Measurements from ENCODE around the gene TMEM8B. TPM values are rescaled to one million over a fixed set of nuclear protein-coding genes. Genes with fewer than 3 reads are reported as not detected.

TMEM8B gene
- total RNA-seq, 1 experiment from 2014 or later = 9.3 TPM

- Histone ChIP-seq H2BK20ac (ENCODE audit: low read depth, low read length, poor library complexity, severe bottlenecking) (no peak overlapping the region), H3K79me1 (ENCODE audit: insufficient read depth, low read depth, low read length, poor library complexity, severe bottlenecking) (no peaks in the 10 kb centered on the region), H3K23me2 (ENCODE audit: insufficient read length, low read depth, low read length, poor library complexity, severe bottlenecking) (no peaks in the 10 kb centered on the region), H2BK15ac (ENCODE audit: low read depth, low read length) (no peak overlapping the region), H3K27ac (ENCODE audit: insufficient read length, low read depth, low read length) (no peak overlapping the region), H3K18ac (ENCODE audit: insufficient read length, low read depth, low read length) (no peak overlapping the region), H3K79me2 (ENCODE audit: insufficient read depth, low read length) (no peaks in the 10 kb centered on the region), H2AK5ac (ENCODE audit: insufficient read length, low read length) (no peak overlapping the region), H2BK5ac (ENCODE audit: insufficient read length, low read length) (no peak overlapping the region), H2BK120ac (ENCODE audit: low read depth, low read length, poor library complexity, severe bottlenecking) (no peak overlapping the region), H4K20me1 (ENCODE audit: control insufficient read depth, insufficient read depth, insufficient read length) (no peaks in the 10 kb centered on the region), H4K91ac (ENCODE audit: insufficient read length, low read depth, low read length) (no peak overlapping the region), H3K14ac (ENCODE audit: insufficient read depth, low read length) (no peak overlapping the region), H3T11ph (ENCODE audit: low read length) (no peak overlapping the region), H4K8ac (replicated peaks; ENCODE audit: insufficient read length, low read depth, low read length) (no peak overlapping the region), H3K4me1 (ENCODE audit: insufficient read depth, low read length) (peaks cover 2% of the 10 kb centered on the region; the same call in 1 of the 2 replicates), H3K27me3 (ENCODE audit: insufficient read depth, low read length) (no peaks in the 10 kb centered on the region), H3K4me2 (ENCODE audit: insufficient read depth, insufficient read length, low read length) (no peak overlapping the region), H3K56ac (ENCODE audit: insufficient read length, low read depth, low read length) (no peak overlapping the region), H4K5ac (ENCODE audit: insufficient read length, low read depth, low read length) (no peak overlapping the region), H3K9ac (ENCODE audit: extremely low read depth, insufficient read length, low read length) (no peak overlapping the region), H2BK12ac (ENCODE audit: insufficient read length, low read depth, low read length) (no peak overlapping the region), H3K4ac (ENCODE audit: low read depth, low read length) (no peak overlapping the region), H3K23ac (ENCODE audit: insufficient read length, low read depth, low read length) (no peak overlapping the region), H3K9me3 (ENCODE audit: control insufficient read depth, low read depth, low read length) (no peaks in the 10 kb centered on the region), H2AFZ (ENCODE audit: low read length) (no peak overlapping the region)
- Mint-ChIP-seq H3K27ac (no peak overlapping the region), H3K9me3 (no peaks in the 10 kb centered on the region), H3K4me1 (peaks cover 13% of the 10 kb centered on the region in 2 experiments), H3K27me3 (ENCODE audit: low read depth) (peaks cover 38% of the 10 kb centered on the region), H3K4me3 (no peak overlapping the region), H3K36me3 (ENCODE audit: insufficient read depth in 1 of 3, low read depth in 3 of 3) (no peaks in the 10 kb centered on the region; a peak in 1 of 7 replicates)
- no peak for TF ChIP-seq CTCF (conservative IDR thresholded peaks at IDR 0.05)
- DNase-seq = no peak
- WGBS (ENCODE audit: extremely low coverage, insufficient read length, low lambda C conversion rate) = no CpG with 5 or more reads among the region's 8 CpGs
Measured at GRCh38 chr9:35863583-35863982, 34.6 kb downstream of the TMEM8B start.
